HG02970 (cell line): Measurements from ENCODE around the gene LCTL.
"Not testable (repeated sequence)": the region's sequence is repeated elsewhere in the genome, so short reads cannot be mapped to it uniquely, and the experiment has no call there.

Experiments used
- ATAC-seq: cut with Tn5 transposase; IDR thresholded peaks from one replicate; pipeline ENCODE4 v1.9.1; 2021; ENCODE audit warnings: mild to moderate bottlenecking, moderate library complexity, moderate number of reproducible peaks; ENCODE audit not compliant: unreplicated experiment, low FRiP score

The LCTL gene

GRCh38 chr15:66503780-66504562 lies 61.8 kb downstream of the LCTL start:
- ATAC-seq, result no peak

DNA sequence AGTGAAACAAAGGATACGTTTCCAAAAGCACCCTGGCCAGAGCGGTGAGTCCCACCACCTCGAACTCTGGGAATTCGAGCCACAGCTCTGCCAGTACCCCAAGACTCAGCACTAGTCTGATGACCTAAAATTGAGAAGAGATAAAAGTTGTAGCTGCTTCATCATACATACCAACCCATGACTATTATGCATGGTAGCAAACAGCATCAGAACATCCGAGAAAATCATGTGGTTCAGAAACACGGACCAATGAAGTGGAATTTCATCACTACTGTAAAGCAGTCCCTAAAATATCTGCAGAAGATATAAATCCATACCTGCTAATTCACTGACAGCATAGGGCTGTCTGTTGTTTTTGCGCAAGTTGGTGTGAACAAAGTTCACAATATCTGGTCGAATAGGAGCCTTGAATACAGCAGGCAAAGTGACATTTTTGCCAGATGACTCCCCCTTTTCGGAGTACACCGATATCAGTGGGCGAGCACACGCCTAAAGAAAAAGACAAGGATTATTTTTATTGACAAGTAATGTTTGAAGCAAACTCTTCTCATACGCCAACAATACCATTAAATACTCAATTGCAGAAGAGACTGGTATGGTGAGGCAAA lies 62.7 kb downstream of the LCTL start:
- ATAC-seq, result not testable (repeated sequence)

GRCh38 chr15:66502491-66502890 lies 63.3 kb downstream of the LCTL start:
- no peak for ATAC-seq

- ATAC-seq, result not testable (repeated sequence)
These were observed 65.5 kb downstream of the LCTL start for GRCh38 chr15:66500346-66500745.

- ATAC-seq, result no peak
These were observed 67.1 kb downstream of the LCTL start for GRCh38 chr15:66498501-66499386.
